ENCODE measurements around the gene CAMK2A. TPM values are rescaled to one million over a fixed set of nuclear protein-coding genes. Genes with fewer than 3 reads are reported as not detected.

The CAMK2A gene
- total and polyA plus RNA-seq, 4 donors, result under 0.01 TPM; not detected in 3

GRCh38 chr5:150246835-150247234 is 42.7 kb downstream of the CAMK2A start (continued):
- no peak for TF ChIP-seq RXRA (IDR thresholded peaks at IDR 0.05)
- no peak for TF ChIP-seq ZBTB33 (IDR thresholded peaks at IDR 0.05)

GRCh38 chr5:150246429-150246828 is 43.1 kb downstream of the CAMK2A start:
- H3K36me3 ChIP-seq (ENCODE audit: control insufficient read depth in 4 of 4, insufficient read depth in 3 of 4, low read depth in 1 of 4, low read length in 3 of 4), result no peaks in the 10 kb centered on the region
- H3K27ac ChIP-seq (ENCODE audit: low read depth in 1 of 2, low read length in 2 of 2), result no peak overlapping the region
- no peaks in the 10 kb centered on the region for H3K27me3 ChIP-seq (ENCODE audit: control insufficient read depth in 4 of 4, insufficient read depth in 4 of 4, low read length in 3 of 4)
- no peak overlapping the region for H3K9ac ChIP-seq (ENCODE audit: low read depth in 1 of 2, low read length in 2 of 2)
- TF ChIP-seq HNF4G (IDR thresholded peaks at IDR 0.05) (no peak), CTCF (IDR thresholded peaks at IDR 0.05; ENCODE audit: low read depth, low read length, missing input control) (no peak), GABPA (IDR thresholded peaks at IDR 0.05 in 1 of 2, conservative IDR thresholded peaks at IDR 0.05 in 1 of 2) (no peak), FOXA2 (IDR thresholded peaks at IDR 0.05) (no peak)
- H3K9me3 ChIP-seq (ENCODE audit: control insufficient read depth in 4 of 4, low read length in 3 of 4), result no peaks in the 10 kb centered on the region
- 94% methylated on average over 5 of the region's 5 CpGs for WGBS
- H3K4me1 ChIP-seq (ENCODE audit: control insufficient read depth in 4 of 4, insufficient read depth in 4 of 4, low read length in 3 of 4), result no peaks in the 10 kb centered on the region
- H3K4me3 ChIP-seq (ENCODE audit: low read depth in 1 of 3, low read length in 3 of 3), result no peak overlapping the region
- no peak for DNase-seq (ENCODE audit: low spot score)

- TF ChIP-seq RAD21 (IDR thresholded peaks at IDR 0.05), result no peak
- TF ChIP-seq RXRA (IDR thresholded peaks at IDR 0.05), result no peak
- TF ChIP-seq FOXA2 (IDR thresholded peaks at IDR 0.05), result no peak
- TF ChIP-seq SP1 (IDR thresholded peaks at IDR 0.05), result no peak
- no peak for TF ChIP-seq NR2F2 (IDR thresholded peaks at IDR 0.05)
- TF ChIP-seq YY1 (IDR thresholded peaks at IDR 0.05), result no peak
- no peak for TF ChIP-seq REST (IDR thresholded peaks at IDR 0.05)
- no peak for TF ChIP-seq ATF3 (IDR thresholded peaks at IDR 0.05)
- no peak for TF ChIP-seq CTCF (IDR thresholded peaks at IDR 0.05; ENCODE audit: low read depth, low read length, missing input control)
- TF ChIP-seq ZBTB33 (IDR thresholded peaks at IDR 0.05), result no peak
- no peak for TF ChIP-seq HNF4A (conservative IDR thresholded peaks at IDR 0.05)
- Histone ChIP-seq H3K27me3 (ENCODE audit: control insufficient read depth in 4 of 4, insufficient read depth in 4 of 4, low read length in 3 of 4) (no peaks in the 10 kb centered on the region), H3K9ac (ENCODE audit: low read depth in 1 of 2, low read length in 2 of 2) (no peak overlapping the region), H3K4me3 (ENCODE audit: low read depth in 1 of 3, low read length in 3 of 3) (no peak overlapping the region), H3K9me3 (ENCODE audit: control insufficient read depth in 4 of 4, low read length in 3 of 4) (no peaks in the 10 kb centered on the region), H3K27ac (ENCODE audit: low read depth in 1 of 2, low read length in 2 of 2) (no peak overlapping the region), H3K4me1 (ENCODE audit: control insufficient read depth in 4 of 4, insufficient read depth in 4 of 4, low read length in 3 of 4) (no peaks in the 10 kb centered on the region), H3K36me3 (ENCODE audit: control insufficient read depth in 4 of 4, insufficient read depth in 3 of 4, low read depth in 1 of 4, low read length in 3 of 4) (no peaks in the 10 kb centered on the region)
- WGBS, result 80% methylated on average over 3 of the region's 3 CpGs
- DNase-seq (ENCODE audit: low spot score), result no peak
Measured at GRCh38 chr5:150245808-150246207, 43.8 kb downstream of the CAMK2A start.
